ENCODE measurements around the gene RFX7. TPM values are rescaled to one million over a fixed set of nuclear protein-coding genes. Genes with fewer than 3 reads are reported as not detected.

Gene RFX7
- total RNA-seq, 1 experiment from 2014 or later, result 29.8 TPM

GRCh38 chr15:56176996-56177395 is 66.7 kb downstream of the RFX7 start:
- CTCF ChIA-PET, result interaction anchor here (1.1 kb wide), 1 partner anchor 72 kb away, joined by 3 read pairs; no protein-coding TSS in a partner anchor
- peak; percentile 9 for DNase-seq (ENCODE audit: unreplicated experiment)
- intact Hi-C loops (cut with micrococcal nuclease), result no loop called here
- peaks cover 12% of the 10 kb centered on the region for H3K36me3 Mint-ChIP-seq (ENCODE audit: insufficient read depth, unreplicated experiment)
- no TSS peak for BruUV-seq (replicated peaks)
- H3K9me3 Mint-ChIP-seq (ENCODE audit: unreplicated experiment), result peaks cover 5% of the 10 kb centered on the region
- no peak for TF ChIP-seq CTCF (IDR thresholded peaks at IDR 0.05; ENCODE audit: unreplicated experiment)
- H3K4me1 Mint-ChIP-seq (ENCODE audit: insufficient read depth, unreplicated experiment), result peaks cover 12% of the 10 kb centered on the region
- no peak overlapping the region for H3K27ac Mint-ChIP-seq (ENCODE audit: low read depth, unreplicated experiment)
- H3K27me3 Mint-ChIP-seq (ENCODE audit: insufficient read depth, unreplicated experiment), result no peaks in the 10 kb centered on the region
- POLR2A ChIA-PET, result interaction anchor here (1.0 kb wide), 1 partner anchor 11 kb away, joined by 3 read pairs; no protein-coding TSS in a partner anchor
- H3K4me3 Mint-ChIP-seq (ENCODE audit: unreplicated experiment), result no peak overlapping the region

GRCh38 chr15:56175788-56176187 is 67.9 kb downstream of the RFX7 start:
- CTCF ChIA-PET, result no interaction called here
- no peak for TF ChIP-seq CTCF (IDR thresholded peaks at IDR 0.05; ENCODE audit: unreplicated experiment)
- DNase-seq (ENCODE audit: unreplicated experiment), result no peak
- H3K27me3 Mint-ChIP-seq (ENCODE audit: insufficient read depth, unreplicated experiment), result no peaks in the 10 kb centered on the region
- POLR2A ChIA-PET, result no interaction called here
- peaks cover 24% of the 10 kb centered on the region for H3K36me3 Mint-ChIP-seq (ENCODE audit: insufficient read depth, unreplicated experiment)
- H3K9me3 Mint-ChIP-seq (ENCODE audit: unreplicated experiment), result peaks cover 11% of the 10 kb centered on the region
- intact Hi-C loops (cut with micrococcal nuclease), result no loop called here
- H3K4me3 Mint-ChIP-seq (ENCODE audit: unreplicated experiment), result no peak overlapping the region
- no TSS peak for BruUV-seq (replicated peaks)
- H3K27ac Mint-ChIP-seq (ENCODE audit: low read depth, unreplicated experiment), result no peak overlapping the region
- H3K4me1 Mint-ChIP-seq (ENCODE audit: insufficient read depth, unreplicated experiment), result peaks cover 12% of the 10 kb centered on the region

GRCh38 chr15:56174649-56175048 is 69.0 kb downstream of the RFX7 start:
- ChIA-PET CTCF (interaction anchor here (0.6 kb wide), 3 partner anchors 25 to 1689 kb away, joined by 3 read pairs; no protein-coding TSS in a partner anchor), POLR2A (interaction anchor here (0.5 kb wide), 1 partner anchor 135 kb away, joined by 4 read pairs; no protein-coding TSS in a partner anchor)
- Mint-ChIP-seq H3K9me3 (ENCODE audit: unreplicated experiment) (peaks cover 15% of the 10 kb centered on the region), H3K27ac (ENCODE audit: low read depth, unreplicated experiment) (no peak overlapping the region), H3K36me3 (ENCODE audit: insufficient read depth, unreplicated experiment) (peaks cover 30% of the 10 kb centered on the region), H3K27me3 (ENCODE audit: insufficient read depth, unreplicated experiment) (no peaks in the 10 kb centered on the region), H3K4me3 (ENCODE audit: unreplicated experiment) (no peak overlapping the region), H3K4me1 (ENCODE audit: insufficient read depth, unreplicated experiment) (peaks cover 12% of the 10 kb centered on the region)
- DNase-seq (ENCODE audit: unreplicated experiment), result no peak
- TF ChIP-seq CTCF (IDR thresholded peaks at IDR 0.05; ENCODE audit: unreplicated experiment), result no peak
- intact Hi-C loops (cut with micrococcal nuclease), result no loop called here
- no TSS peak for BruUV-seq (replicated peaks)

GRCh38 chr15:56168394-56168793 is 75.3 kb downstream of the RFX7 start:
- BruUV-seq (replicated peaks), result no TSS peak
- Mint-ChIP-seq H3K4me1 (ENCODE audit: insufficient read depth, unreplicated experiment) (peaks cover 11% of the 10 kb centered on the region), H3K27me3 (ENCODE audit: insufficient read depth, unreplicated experiment) (no peaks in the 10 kb centered on the region), H3K9me3 (ENCODE audit: unreplicated experiment) (peaks cover 15% of the 10 kb centered on the region), H3K36me3 (ENCODE audit: insufficient read depth, unreplicated experiment) (peaks cover 40% of the 10 kb centered on the region), H3K27ac (ENCODE audit: low read depth, unreplicated experiment) (no peak overlapping the region), H3K4me3 (ENCODE audit: unreplicated experiment) (no peak overlapping the region)
- ChIA-PET CTCF (no interaction called here), POLR2A (interaction anchor here (0.5 to 1.4 kb wide), 3 partner anchors 13 to 81 kb away, joined by 3 to 4 read pairs (median 3); no protein-coding TSS in a partner anchor)
- no peak for TF ChIP-seq CTCF (IDR thresholded peaks at IDR 0.05; ENCODE audit: unreplicated experiment)
- DNase-seq (ENCODE audit: unreplicated experiment), result peak; percentile 20
- intact Hi-C loops (cut with micrococcal nuclease), result no loop called here

Data from MCF 10A (cell line).